CD4-positive, alpha-beta T cell treated with Interleukin-15 for 1 hour (primary cell): ENCODE results near the gene HS6ST2.

Source experiments
- DNase-seq: peaks from one replicate; pipeline ENCODE4 v3.0.0-alpha.2; 2020

The HS6ST2 gene

GRCh38 chrX:132786217-132786616, 172.2 kb downstream of the HS6ST2 start:
- DNase-seq = no peak

GRCh38 chrX:132778917-132779316, 179.5 kb downstream of the HS6ST2 start:
- no peak for DNase-seq

- no peak for DNase-seq
These were observed 181.8 kb downstream of the HS6ST2 start for GRCh38 chrX:132776486-132777210.

- no peak for DNase-seq
These were observed 183.1 kb downstream of the HS6ST2 start for GRCh38 chrX:132775263-132775823.

GRCh38 chrX:132774010-132774714, 184.3 kb downstream of the HS6ST2 start:
- no peak for DNase-seq

GRCh38 chrX:132769609-132770008, 188.8 kb downstream of the HS6ST2 start:
- DNase-seq = no peak

GRCh38 chrX:132766452-132766851, 192.0 kb downstream of the HS6ST2 start:
- DNase-seq = no peak

GRCh38 chrX:132763528-132763927, 194.9 kb downstream of the HS6ST2 start:
- DNase-seq = no peak

GRCh38 chrX:132758759-132759158, 199.7 kb downstream of the HS6ST2 start:
- no peak for DNase-seq

- no peak for DNase-seq
These were observed 201.3 kb downstream of the HS6ST2 start for GRCh38 chrX:132757066-132757623.

GRCh38 chrX:132756439-132756838, 202.0 kb downstream of the HS6ST2 start:
- DNase-seq = no peak

- DNase-seq = no peak
These were observed 207.3 kb downstream of the HS6ST2 start for GRCh38 chrX:132751063-132751690.

GRCh38 chrX:132750331-132751062, 207.9 kb downstream of the HS6ST2 start:
- DNase-seq = no peak

- DNase-seq = no peak
These were observed 209.0 kb downstream of the HS6ST2 start for GRCh38 chrX:132749406-132749805.

- DNase-seq = no peak
These were observed 209.5 kb downstream of the HS6ST2 start for GRCh38 chrX:132748909-132749308.

GRCh38 chrX:132748268-132748667, 210.2 kb downstream of the HS6ST2 start:
- no peak for DNase-seq

- DNase-seq = no peak
These were observed 212.8 kb downstream of the HS6ST2 start for GRCh38 chrX:132745593-132745992.

GRCh38 chrX:132744470-132744869, 214.0 kb downstream of the HS6ST2 start:
- DNase-seq = no peak

- no peak for DNase-seq
These were observed 215.3 kb downstream of the HS6ST2 start for GRCh38 chrX:132743086-132743485.

- no peak for DNase-seq
These were observed 216.2 kb downstream of the HS6ST2 start for GRCh38 chrX:132742246-132742645.

GRCh38 chrX:132741689-132742088, 216.7 kb downstream of the HS6ST2 start:
- DNase-seq = no peak

- DNase-seq = no peak
These were observed 217.9 kb downstream of the HS6ST2 start for GRCh38 chrX:132740316-132741123.
